NCI-H1105 (cell line): ENCODE measurements around the gene TTN.

ENCODE experiments used
- DNase-seq: peaks from one replicate; lab custom pipeline; 2025; lab: John Stamatoyannopoulos, UW

Gene TTN

GRCh38 chr2:178811901-178812300 lies 4.7 kb upstream of the TTN start:
- no peak for DNase-seq

GRCh38 chr2:178811045-178811444 lies 3.8 kb upstream of the TTN start:
- no peak for DNase-seq

GRCh38 chr2:178810422-178810821 lies 3.2 kb upstream of the TTN start:
- no peak for DNase-seq

GRCh38 chr2:178806543-178806942 lies 680 bp downstream of the TTN start:
- no peak for DNase-seq

GRCh38 chr2:178805457-178805856 lies 1.8 kb downstream of the TTN start:
- no peak for DNase-seq

GRCh38 chr2:178804791-178805190 lies 2.4 kb downstream of the TTN start:
- no peak for DNase-seq

- no peak for DNase-seq
These were observed 6.7 kb downstream of the TTN start for GRCh38 chr2:178800510-178800909.

- no peak for DNase-seq
These were observed 7.9 kb downstream of the TTN start for GRCh38 chr2:178799305-178799704.

GRCh38 chr2:178796079-178796677 lies 11.0 kb downstream of the TTN start:
- peak; percentile 1 for DNase-seq

- no peak for DNase-seq
These were observed 19.3 kb downstream of the TTN start for GRCh38 chr2:178787934-178788333.

- no peak for DNase-seq
These were observed 20.1 kb downstream of the TTN start for GRCh38 chr2:178787155-178787554.

- no peak for DNase-seq
These were observed 23.3 kb downstream of the TTN start for GRCh38 chr2:178783889-178784288.

GRCh38 chr2:178782236-178782635 lies 25.0 kb downstream of the TTN start:
- DNase-seq, result no peak

GRCh38 chr2:178777577-178777976 lies 29.6 kb downstream of the TTN start:
- DNase-seq, result no peak

GRCh38 chr2:178776751-178777150 lies 30.5 kb downstream of the TTN start:
- no peak for DNase-seq

GRCh38 chr2:178775975-178776374 lies 31.2 kb downstream of the TTN start:
- DNase-seq, result no peak

GRCh38 chr2:178770518-178770917 lies 36.7 kb downstream of the TTN start:
- DNase-seq, result no peak

GRCh38 chr2:178767094-178768060 lies 39.8 kb downstream of the TTN start:
- DNase-seq, result peak; percentile 77

GRCh38 chr2:178764097-178764496 lies 43.1 kb downstream of the TTN start:
- no peak for DNase-seq

GRCh38 chr2:178761759-178762371 lies 45.4 kb downstream of the TTN start:
- peak; percentile 38 for DNase-seq

GRCh38 chr2:178756843-178757242 lies 50.4 kb downstream of the TTN start:
- DNase-seq, result no peak

- no peak for DNase-seq
These were observed 50.9 kb downstream of the TTN start for GRCh38 chr2:178756343-178756742.

GRCh38 chr2:178747767-178748166 lies 59.5 kb downstream of the TTN start:
- no peak for DNase-seq
